HG02885 (cell line): ENCODE data around the gene LGALS13.
"Not testable (repeated sequence)": the region's sequence is repeated elsewhere in the genome, so short reads cannot be mapped to it uniquely, and the experiment has no call there.

Experiments used
- ATAC-seq: cut with Tn5 transposase; IDR thresholded peaks from one replicate; pipeline ENCODE4 v1.9.1; 2021; ENCODE audit warnings: mild to moderate bottlenecking; ENCODE audit not compliant: unreplicated experiment, poor library complexity

The LGALS13 gene

GRCh38 chr19:39613597-39613996 lies 11.3 kb downstream of the LGALS13 start:
- ATAC-seq = no peak

DNA sequence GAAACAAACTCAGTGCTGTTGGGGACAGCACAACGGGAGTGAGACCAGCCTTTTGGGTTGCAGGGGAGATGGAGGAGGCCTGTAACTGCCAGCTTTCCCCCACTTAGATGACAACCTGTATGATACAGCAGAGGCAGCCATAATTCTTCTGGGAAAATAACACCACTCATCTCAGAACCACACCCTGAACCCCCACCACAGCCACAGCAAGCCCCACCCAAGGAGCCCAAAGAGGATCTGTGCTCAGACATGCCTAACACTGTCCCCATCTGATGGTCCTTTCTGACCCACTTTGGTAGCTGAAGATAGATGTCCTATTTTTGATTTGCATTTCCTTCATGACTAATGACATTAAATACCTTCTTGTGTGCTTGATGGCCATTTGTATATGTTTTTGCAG lies 15.4 kb downstream of the LGALS13 start:
- ATAC-seq = no peak

DNA sequence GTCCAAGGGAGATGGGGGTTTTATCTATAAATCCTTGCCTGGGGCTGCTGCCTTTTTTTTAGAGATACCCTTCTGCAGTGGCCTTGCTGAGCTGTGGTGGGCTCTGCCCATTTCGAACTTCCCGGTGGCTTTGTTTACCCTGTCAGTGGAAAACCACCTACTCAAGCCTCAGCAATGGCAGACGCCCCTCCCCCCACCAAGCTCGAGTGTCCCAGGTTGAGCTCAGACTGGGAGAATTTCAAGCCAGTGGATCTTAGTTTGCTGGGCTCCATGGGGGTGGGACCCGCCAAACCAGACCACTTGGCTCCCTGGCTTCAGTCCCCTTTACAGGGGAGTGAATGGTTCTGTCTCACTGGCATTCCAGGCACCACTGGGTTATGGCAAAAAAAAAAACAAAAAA lies 21.6 kb downstream of the LGALS13 start:
- ATAC-seq = no peak

DNA sequence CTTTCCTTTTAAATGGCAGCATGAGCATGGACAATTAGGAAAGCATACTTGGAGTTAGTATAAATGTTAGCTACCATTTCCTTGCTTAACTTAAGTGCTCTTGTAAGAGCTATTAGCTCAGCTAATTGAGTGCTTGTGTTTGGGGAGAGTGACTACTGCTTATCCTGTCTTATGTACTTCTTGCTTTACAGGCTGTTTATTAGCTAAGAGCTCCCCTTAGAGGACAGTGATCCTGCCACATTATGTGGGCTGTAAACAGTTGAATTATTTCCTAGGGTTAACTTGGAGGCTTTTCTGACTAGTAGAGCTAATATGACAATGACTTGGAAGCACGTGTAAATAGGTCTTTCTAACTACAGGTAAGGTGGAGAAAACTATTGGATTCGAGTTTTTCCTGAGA lies 25.3 kb downstream of the LGALS13 start:
- not testable (repeated sequence) for ATAC-seq

DNA sequence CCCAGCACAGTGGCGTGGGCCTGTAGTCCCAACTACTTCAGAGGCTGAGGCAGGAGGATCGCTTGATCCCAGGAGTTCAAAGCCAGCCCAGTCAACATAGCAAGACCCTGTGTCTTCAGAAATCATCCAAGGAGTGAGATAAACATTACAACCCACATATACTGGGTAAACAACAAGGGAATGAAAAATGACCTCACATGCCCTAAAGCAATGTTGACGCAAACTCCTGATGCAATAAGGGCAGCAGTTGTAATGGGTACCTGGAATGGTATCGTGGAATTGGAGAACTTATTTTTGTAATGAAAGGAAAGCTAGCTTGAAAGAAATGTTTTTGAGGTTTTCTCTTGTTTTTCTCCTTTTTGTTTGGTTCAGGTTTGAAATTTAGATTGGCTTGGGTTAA lies 28.9 kb downstream of the LGALS13 start:
- no peak for ATAC-seq

- ATAC-seq = no peak
These were observed 29.3 kb downstream of the LGALS13 start for GRCh38 chr19:39631626-39632025.

DNA sequence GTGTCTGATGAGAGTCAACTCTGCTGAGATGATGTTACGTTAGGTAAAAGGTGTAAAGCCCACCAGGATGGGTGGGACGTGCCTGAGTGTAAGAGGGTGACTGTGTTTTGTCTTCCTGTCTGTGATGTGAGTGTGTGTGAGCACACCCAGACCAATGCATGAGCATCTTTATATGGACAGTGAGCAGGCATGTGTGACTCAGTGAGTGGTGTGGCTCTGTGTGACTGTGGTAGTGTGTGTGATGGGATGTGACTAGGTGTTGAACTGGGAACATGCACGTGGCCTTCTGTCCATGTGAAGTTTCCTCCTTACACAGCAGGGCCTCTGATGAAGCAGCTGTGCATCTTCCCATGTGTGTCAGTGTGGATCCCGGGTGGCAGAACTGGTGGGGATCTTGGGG lies 35.6 kb downstream of the LGALS13 start:
- ATAC-seq = no peak

- no peak for ATAC-seq
These were observed 39.4 kb downstream of the LGALS13 start for GRCh38 chr19:39641773-39642172.

DNA sequence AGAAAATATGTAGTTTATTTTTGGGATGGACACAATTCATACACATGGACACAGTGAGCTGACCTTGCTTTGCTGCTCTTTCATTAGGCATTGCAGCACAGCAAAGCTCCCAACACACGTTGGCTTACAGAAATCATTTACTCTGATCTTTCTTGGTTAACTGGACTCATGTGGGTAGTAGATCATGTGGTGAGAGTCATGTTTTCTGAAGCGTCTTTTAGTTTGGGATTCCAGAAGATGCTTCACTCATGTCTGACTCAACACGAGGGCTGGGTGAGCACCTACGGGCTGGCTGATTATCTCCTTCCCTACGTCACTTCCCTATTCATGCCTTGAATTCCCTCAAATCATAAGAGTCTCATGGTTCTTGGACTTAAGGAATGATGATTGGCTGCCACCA lies 41.3 kb downstream of the LGALS13 start:
- ATAC-seq = no peak

DNA sequence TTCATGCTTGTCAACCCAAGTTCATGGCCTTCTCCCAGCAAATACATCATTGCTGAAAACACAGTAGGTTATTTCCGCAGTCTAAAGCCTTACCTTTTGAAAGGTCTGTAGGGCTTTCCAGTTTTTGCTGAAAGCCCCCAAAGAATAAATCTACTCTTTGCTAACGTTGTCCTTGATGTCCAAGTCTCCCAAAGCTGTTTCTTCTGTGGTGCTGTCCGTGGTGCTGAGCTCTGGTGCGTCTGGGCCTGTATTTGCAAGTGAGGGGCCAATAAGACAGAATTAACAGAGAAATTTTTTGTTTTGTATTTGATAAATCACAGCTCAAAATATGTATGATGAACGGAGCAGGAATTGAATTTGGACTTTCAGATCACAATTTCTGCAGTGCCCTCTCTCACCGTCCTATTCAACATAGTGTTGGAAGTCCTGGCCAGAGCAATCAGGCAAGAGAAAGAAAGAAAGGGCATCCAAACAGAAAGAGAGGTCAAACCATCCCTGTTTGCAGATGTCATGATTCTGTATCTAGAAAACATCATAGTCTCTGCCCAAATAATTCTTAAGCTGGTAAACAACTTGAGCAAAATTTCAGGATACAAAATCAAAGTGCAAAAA lies 43.6 kb downstream of the LGALS13 start:
- ATAC-seq = no peak

GRCh38 chr19:39647918-39648317 lies 45.6 kb downstream of the LGALS13 start:
- ATAC-seq = no peak

GRCh38 chr19:39655613-39656012 lies 53.3 kb downstream of the LGALS13 start, which contains the start of gene LGALS16:
LGALS16 (plus strand) TSS chr19:39655913; CDS start chr19:39655962, 49 bp downstream.
- ATAC-seq = no peak
